NCI-H510A treated with DMSO at 0.1 percent for 48 hours (cell line): ENCODE data around the gene TRIM61.
"Not testable (repeated sequence)": the region's sequence is repeated elsewhere in the genome, so short reads cannot be mapped to it uniquely, and the experiment has no call there.

Experiments
- DNase-seq: peaks from one replicate; lab custom pipeline; 2025; lab: John Stamatoyannopoulos, UW

TRIM61 gene

DNA sequence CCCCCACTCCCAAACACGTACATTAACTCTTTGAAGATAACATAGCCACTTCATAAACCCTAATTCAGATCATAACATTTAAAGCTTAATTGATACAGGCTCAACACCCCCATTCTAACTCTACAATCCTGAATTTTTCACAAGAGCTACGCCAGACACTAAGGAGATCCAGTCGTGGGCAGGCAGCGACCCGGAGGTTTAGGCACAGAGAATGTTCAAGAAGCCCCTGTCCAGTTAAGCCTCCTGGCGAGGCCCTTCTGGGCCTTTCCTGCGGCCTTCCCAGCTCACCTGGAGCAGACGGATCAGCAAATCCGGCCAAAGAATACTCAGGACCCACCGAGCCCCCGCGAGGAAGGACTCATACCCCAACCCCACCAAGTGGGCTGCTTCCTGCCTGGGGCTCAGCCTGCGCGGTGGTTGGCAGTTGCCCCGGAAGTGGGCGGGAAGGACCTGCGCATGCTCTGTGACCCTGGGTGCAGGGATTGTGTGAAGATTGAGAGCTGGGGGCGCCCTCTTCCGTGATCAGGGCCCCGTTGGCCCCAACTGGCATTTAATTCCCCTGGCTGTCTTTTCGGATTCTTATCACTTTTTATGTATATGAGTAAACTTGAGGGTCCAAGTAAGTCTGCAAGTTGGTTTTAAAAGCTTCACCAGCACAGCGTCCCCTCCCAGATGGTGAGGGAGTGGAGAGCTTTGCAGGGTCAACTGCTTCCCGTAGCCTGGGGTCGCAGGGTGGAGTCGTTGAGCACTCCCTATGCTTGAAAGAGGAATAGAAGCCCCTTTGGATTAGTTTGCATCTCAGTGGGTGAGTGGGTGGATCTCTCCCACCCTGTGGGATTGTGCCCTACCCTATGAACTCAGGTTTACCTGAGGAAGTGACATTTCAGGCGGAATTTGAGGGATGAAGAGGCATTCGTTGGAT is at the start of gene TRIM61:
TRIM61 (minus strand) TSS at position 415 of the 922 bp plus-strand sequence. CDS start 7,655 bp downstream, outside the sequence.
- no peak for DNase-seq

DNA sequence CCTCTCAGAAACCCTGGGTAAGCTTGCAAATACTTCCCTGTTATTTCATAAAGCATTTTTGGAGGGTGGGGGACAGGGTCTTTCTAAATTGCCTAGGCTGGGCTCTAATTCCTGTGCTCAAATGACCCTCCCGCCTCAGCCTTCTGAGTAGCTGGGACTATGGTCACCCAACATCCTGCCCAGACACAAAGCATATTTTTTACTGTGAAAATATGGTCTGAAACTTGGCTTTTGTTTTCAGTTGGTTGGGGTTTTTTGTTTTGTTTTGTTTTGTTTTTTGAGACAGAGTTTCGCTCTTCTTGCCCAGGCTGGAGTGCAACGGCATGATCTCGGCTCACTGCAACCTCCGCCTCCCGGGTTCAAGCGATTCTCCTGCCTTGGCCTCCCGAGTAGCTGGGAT is 48.3 kb upstream of the TRIM61 start:
- DNase-seq = not testable (repeated sequence)

DNA sequence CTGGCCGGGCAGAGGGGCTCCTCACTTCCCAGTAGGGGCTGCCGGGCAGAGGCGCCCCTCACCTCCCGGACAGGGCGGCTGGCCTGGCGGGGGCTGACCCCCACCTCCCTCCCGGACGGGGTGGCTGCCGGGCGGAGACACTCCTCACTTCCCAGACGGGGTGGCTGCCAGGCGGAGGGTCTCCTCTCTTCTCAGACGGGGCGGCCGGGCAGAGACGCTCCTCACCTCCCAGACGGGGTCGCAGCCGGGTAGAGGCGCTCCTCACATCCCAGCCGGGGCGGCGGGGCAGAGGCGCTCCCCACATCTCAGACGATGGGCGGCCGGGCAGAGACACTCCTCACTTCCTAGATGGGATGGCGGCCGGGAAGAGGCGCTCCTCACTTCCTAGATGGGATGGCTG is 42.5 kb upstream of the TRIM61 start:
- DNase-seq = not testable (repeated sequence)

- no peak for DNase-seq
These were observed 39.5 kb upstream of the TRIM61 start for GRCh38 chr4:165016971-165017370.

DNA sequence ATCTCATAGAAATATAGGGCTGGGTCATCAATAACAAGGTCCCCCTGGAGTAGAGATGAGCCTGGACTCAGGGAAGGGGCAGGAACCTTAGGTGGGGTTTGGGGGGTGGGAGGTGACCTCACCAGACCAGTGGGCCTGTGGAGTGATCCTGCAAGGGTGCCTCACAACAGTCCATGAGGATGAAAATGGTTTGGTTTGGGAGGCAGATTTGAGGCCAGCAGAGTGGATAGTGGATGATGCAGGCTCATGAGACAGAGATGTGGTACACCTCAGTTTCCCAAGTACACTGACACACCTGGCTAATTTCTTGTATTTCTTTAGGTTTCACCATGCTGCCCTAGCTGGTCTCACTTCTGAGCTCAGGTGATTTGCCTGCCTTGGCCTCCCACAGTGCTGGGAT is 36.2 kb upstream of the TRIM61 start:
- no peak for DNase-seq

DNA sequence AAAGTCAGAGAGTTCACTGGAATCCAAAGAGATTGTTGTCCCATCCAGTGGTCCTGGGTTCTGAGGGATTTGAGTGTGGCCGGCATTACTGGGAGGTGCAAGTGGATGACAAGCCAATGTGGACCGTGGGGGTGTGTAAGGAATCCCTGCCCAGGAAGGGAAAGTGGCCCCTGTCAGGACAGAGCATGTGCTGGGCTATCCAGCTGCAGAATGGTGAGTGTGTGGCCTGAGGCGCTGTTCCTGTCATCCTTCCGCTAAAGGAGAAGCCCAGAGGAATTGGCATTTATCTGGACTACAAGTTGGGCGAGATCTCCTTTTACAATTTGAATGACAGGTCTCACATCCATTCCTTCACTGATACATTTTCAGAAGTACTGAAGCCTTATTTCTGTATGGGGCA is 33.9 kb upstream of the TRIM61 start:
- no peak for DNase-seq

DNA sequence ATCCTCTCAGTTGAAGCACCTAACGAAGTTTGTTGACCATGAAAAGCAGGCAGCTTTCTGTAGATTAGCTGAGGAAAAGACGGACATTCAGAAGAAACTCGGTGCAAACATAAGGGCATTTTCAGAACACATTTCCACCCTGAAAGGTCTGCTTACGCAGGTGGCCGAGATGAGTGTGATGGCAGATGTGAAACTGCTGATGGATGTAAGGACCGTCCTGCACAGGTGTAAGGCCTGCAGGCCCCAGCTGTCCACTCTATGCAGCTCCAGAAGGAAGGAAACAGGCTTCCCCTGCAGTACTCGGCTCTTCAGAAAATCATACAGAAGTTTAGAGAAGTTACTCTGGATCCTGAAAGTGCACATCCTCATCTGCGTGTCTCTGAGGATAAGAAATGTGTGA is 33.5 kb upstream of the TRIM61 start:
- DNase-seq = no peak

DNA sequence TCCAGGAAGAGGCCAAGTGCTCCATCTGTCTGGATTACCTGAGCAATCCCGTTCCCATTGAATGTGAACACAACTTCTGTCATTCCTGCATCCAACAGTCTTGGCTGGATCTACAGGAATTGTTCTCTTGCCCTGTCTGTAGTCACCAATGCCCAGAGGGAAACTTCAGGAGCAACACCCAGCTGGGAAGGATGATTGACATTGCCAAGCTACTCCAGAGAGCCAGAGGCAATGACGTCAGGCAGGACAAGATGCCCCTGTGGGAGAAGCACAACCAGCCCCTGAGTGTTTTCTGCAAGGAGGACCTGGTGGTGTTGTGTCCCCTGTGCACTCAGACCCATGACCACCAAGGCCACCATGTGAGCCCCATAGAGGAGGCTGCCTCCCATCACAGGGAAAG is 33.0 kb upstream of the TRIM61 start:
- DNase-seq = no peak

- no peak for DNase-seq
These were observed 32.2 kb upstream of the TRIM61 start for GRCh38 chr4:165009493-165010227.

- no peak for DNase-seq
These were observed 29.4 kb upstream of the TRIM61 start for GRCh38 chr4:165006886-165007285.

DNA sequence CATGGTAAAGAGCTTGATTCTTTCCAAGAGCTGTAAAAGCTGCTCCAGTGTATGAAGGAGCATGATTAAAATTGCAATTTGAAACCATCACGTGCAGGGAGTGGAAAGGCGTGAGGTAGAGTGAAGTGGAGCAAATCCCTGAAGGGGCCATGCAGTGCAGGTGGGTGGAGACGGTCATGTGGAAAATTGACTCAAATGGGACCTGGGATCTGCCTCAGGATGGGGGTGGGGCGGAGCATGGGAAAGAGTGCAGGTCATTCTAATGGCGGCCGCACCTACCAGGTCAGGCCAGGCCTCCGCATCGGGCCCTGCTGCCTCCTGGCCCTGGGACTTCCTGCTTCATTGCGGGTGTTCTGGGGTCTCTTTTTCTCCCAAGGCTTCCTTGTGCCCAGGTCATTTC is 29.0 kb upstream of the TRIM61 start:
- no peak for DNase-seq

GRCh38 chr4:165005352-165005925 is 28.0 kb upstream of the TRIM61 start:
- no peak for DNase-seq

DNA sequence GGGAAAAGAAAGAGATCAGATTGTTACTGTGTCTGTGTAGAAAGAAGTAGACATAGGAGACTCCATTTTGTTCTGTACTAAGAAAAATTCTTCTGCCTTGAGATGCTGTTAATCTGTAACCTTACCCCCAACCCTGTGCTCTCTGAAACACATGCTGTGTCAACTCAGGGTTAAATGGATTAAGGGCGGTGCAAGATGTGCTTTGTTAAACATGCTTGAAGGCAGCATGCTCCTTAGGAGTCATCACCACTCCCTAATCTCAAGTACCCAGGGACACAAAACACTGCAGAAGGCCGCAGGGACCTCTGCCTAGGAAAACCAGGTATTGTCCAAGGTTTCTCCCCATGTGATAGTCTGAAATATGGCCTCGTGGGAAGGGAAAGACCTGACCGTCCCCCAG is 24.5 kb upstream of the TRIM61 start:
- not testable (repeated sequence) for DNase-seq

GRCh38 chr4:164998526-164999080 is 21.1 kb upstream of the TRIM61 start:
- DNase-seq = not testable (repeated sequence)

DNA sequence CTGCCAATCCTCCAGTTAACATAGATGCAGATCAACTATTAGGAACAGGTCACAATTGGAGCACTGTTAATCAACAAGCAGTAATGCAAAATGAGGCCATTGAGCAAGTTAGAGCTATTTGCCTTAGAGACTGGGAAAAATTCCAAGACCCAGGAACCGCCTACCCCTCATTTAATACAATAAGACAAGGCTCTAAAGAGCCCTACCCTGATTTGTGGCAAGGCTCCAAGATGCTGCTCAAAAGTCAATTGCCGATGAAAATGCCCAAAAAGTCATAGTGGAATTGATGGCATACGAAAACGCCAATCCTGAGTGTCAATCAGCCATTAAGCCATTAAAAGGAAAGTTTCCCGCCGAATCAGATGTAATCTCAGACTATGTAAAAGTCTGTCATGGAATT is 20.5 kb upstream of the TRIM61 start:
- no peak for DNase-seq

- no peak for DNase-seq
These were observed 19.9 kb upstream of the TRIM61 start for GRCh38 chr4:164997324-164997723.

DNA sequence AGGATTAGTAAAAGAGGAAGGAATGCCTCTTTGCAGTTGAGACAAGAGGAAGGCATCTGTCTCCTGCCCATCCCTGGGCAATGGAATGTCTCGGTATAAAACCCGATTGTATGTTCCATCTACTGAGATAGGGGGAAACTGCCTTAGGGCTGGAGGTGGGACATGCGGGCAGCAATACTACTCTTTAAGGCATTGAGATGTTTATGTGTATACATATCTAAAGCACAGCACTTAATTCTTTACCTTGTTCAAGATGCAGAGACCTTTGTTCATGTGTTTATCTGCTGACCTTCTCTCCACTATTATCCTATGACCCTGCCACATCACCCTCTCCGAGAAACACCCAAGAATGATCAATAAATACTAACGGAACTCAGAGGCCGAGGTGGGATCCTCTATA is 18.7 kb upstream of the TRIM61 start:
- not testable (repeated sequence) for DNase-seq

GRCh38 chr4:164990786-164991185 is 13.3 kb upstream of the TRIM61 start:
- not testable (repeated sequence) for DNase-seq

- DNase-seq = no peak
These were observed 12.0 kb upstream of the TRIM61 start for GRCh38 chr4:164989471-164989870.

- DNase-seq = not testable (repeated sequence)
These were observed 5.5 kb downstream of the TRIM61 start for GRCh38 chr4:164971929-164972328.

DNA sequence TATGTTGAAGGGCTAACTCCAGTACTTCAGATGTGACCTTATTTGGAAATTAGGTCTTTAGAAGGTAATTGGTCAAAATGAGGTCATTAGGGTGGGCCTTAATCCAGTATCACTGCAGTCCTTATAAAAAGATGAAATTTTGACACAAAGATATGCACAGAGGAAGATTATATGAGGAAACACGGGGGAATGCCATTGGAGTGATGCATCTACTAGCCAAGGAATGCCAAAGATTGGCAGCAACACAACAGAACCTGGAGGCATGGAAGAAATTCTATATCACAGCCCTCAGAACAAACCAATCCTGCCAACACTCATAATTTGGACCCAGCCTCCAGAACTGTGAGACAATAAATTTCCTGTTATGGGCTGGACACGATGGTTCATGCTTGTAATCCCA is 17.6 kb downstream of the TRIM61 start:
- DNase-seq = no peak

DNA sequence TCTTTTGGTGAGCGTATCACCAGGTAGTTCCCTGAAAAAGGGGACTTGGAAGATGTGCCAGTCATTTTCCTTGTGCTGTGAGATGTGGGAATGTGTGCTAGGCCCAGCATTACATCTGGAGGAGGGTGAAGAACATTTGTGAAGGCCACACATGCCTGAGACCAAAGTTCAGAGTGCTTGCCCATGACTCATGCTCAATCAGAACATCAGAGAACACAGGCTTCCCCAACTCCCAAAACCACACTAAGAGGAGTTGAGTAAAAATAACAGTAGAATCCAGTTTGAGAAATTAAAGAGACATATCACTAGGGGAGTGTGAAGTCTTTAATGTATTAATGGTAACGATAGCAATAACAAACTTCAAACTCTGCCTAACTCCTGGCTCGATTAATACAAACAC is 18.0 kb downstream of the TRIM61 start:
- not testable (repeated sequence) for DNase-seq
